Mammary epithelial cell (primary cell): ENCODE measurements around the gene BCO2.

ENCODE experiments used
- EZH2 ChIP-seq: IDR thresholded peaks from 2 replicates; pipeline ENCODE4 v1.6.1; 2012; ENCODE audit warnings: low read length, inconsistent platforms, borderline replicate concordance
- TF ChIP-seq, protein P1 (sequence below), 2 donors: IDR thresholded peaks in 1 of 2; conservative IDR thresholded peaks in 1 of 2; 2 replicates each; pipeline ENCODE4 v1.5.1; 2011 to 2012; ENCODE audit warnings: inconsistent platforms in 2 of 2, low read length in 2 of 2, mild to moderate bottlenecking in 2 of 2, control low read depth in 1 of 2, low read depth in 1 of 2; ENCODE audit not compliant: insufficient read depth in 1 of 2; ENCODE audit errors: extremely low read depth in 1 of 2

DNA sequence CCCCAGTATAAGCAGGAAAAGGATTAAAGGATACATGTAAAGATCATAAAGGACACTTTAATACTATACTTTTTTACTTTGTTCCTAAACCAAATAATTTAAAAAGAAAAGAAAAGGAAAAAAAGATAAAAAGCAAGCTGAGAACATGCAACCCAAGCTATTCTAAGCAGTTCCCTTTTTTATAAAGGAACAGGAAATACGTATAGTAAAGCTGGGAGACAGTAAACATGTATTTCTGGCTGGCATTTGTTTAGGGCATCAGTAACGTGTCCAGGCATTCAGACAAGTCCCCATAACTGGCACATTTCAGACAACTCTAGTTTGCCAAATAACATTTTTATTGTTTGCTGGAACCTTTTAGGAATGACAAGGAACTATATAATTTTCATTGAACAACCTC is 24.9 kb downstream of the BCO2 start:
- TF ChIP-seq, protein P1, sequence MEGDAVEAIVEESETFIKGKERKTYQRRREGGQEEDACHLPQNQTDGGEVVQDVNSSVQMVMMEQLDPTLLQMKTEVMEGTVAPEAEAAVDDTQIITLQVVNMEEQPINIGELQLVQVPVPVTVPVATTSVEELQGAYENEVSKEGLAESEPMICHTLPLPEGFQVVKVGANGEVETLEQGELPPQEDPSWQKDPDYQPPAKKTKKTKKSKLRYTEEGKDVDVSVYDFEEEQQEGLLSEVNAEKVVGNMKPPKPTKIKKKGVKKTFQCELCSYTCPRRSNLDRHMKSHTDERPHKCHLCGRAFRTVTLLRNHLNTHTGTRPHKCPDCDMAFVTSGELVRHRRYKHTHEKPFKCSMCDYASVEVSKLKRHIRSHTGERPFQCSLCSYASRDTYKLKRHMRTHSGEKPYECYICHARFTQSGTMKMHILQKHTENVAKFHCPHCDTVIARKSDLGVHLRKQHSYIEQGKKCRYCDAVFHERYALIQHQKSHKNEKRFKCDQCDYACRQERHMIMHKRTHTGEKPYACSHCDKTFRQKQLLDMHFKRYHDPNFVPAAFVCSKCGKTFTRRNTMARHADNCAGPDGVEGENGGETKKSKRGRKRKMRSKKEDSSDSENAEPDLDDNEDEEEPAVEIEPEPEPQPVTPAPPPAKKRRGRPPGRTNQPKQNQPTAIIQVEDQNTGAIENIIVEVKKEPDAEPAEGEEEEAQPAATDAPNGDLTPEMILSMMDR (conservative IDR thresholded peaks at IDR 0.05 in 1 of 2, IDR thresholded peaks at IDR 0.05 in 1 of 2; ENCODE audit: extremely low read depth in 1 of 2, insufficient read depth in 1 of 2, low read depth in 1 of 2, low read length in 2 of 2) = no peak
- no peak for TF ChIP-seq EZH2
